GM12874 (cell line): ENCODE results near the gene IFNAR1.
A peak's percentile ranks its signal among the peaks of the same experiment; 100 is the strongest.

Experiments
- CTCF ChIP-seq: IDR thresholded peaks from 2 replicates; pipeline ENCODE4 v1.5.1; 2011; ENCODE audit warnings: low read depth, mild to moderate bottlenecking, control low read depth, low read length, moderate library complexity; ENCODE audit not compliant: insufficient read depth

IFNAR1 gene

GRCh38 chr21:33355996-33356395, 31.2 kb downstream of the IFNAR1 start:
- no peak for TF ChIP-seq CTCF

GRCh38 chr21:33357177-33357576, 32.4 kb downstream of the IFNAR1 start:
- TF ChIP-seq CTCF: no peak

- TF ChIP-seq CTCF: no peak
These were observed 34.7 kb downstream of the IFNAR1 start for GRCh38 chr21:33359446-33359845.

GRCh38 chr21:33360281-33360680, 35.5 kb downstream of the IFNAR1 start:
- no peak for TF ChIP-seq CTCF

- TF ChIP-seq CTCF: peak; percentile 96
These were observed 36.3 kb downstream of the IFNAR1 start for GRCh38 chr21:33360881-33361602.

- TF ChIP-seq CTCF: no peak
These were observed 37.3 kb downstream of the IFNAR1 start for GRCh38 chr21:33362044-33362555.

- no peak for TF ChIP-seq CTCF
These were observed 40.1 kb downstream of the IFNAR1 start for GRCh38 chr21:33364830-33365229.
